Smooth muscle cell (in vitro differentiated cells): ENCODE measurements around the gene MMAB. TPM values are rescaled to one million over a fixed set of nuclear protein-coding genes. Genes with fewer than 3 reads are reported as not detected.

Experiments used
- DNase-seq: peaks from one replicate; lab custom pipeline; 2025; ENCODE audit not compliant: unreplicated experiment; lab: John Stamatoyannopoulos, UW
- H2AFZ ChIP-seq: fragments of 200-600 bp; sonication (generic); 2 replicates; pipeline ENCODE4 v1.6.0; 2016; ENCODE audit warnings: antibody characterized with exemption, low read depth, mild to moderate bottlenecking
- H3F3A ChIP-seq: fragments of 200-600 bp; sonication (generic); 2 replicates; pipeline ENCODE4 v1.6.0; 2017; ENCODE audit warnings: antibody characterized with exemption, low read depth
- H3K27ac ChIP-seq: fragments of 200-600 bp; sonication (generic); 2 replicates; pipeline ENCODE4 v1.5.1; 2016; ENCODE audit warnings: low read depth, mild to moderate bottlenecking
- H3K27me3 ChIP-seq: fragments of 200-600 bp; sonication (generic); 2 replicates; pipeline ENCODE4 v1.6.1; 2016; ENCODE audit warnings: low read depth, mild to moderate bottlenecking
- H3K36me3 ChIP-seq: fragments of 200-600 bp; sonication (generic); 2 replicates; pipeline ENCODE4 v1.5.1; 2016; ENCODE audit warnings: low read depth
- H3K4me1 ChIP-seq: fragments of 200-600 bp; sonication (generic); 2 replicates; pipeline ENCODE4 v1.5.1; 2016; ENCODE audit warnings: low read depth
- H3K4me2 ChIP-seq: fragments of 200-600 bp; sonication (generic); 2 replicates; pipeline ENCODE4 v1.6.0; 2016; ENCODE audit warnings: mild to moderate bottlenecking
- H3K4me3 ChIP-seq: fragments of 200-600 bp; sonication (generic); 2 replicates; pipeline ENCODE4 v1.5.1; 2016; ENCODE audit warnings: mild to moderate bottlenecking
- H3K79me2 ChIP-seq: fragments of 200-600 bp; sonication (generic); 2 replicates; pipeline ENCODE4 v1.6.0; 2016; ENCODE audit warnings: low read depth, mild to moderate bottlenecking
- H3K9ac ChIP-seq: fragments of 200-600 bp; sonication (generic); 2 replicates; pipeline ENCODE4 v1.6.0; 2016; ENCODE audit warnings: low read depth
- H3K9me3 ChIP-seq: fragments of 200-600 bp; sonication (generic); replicated peaks from 2 replicates; pipeline ENCODE4 v1.5.1; 2016; ENCODE audit warnings: low read depth
- H4K20me1 ChIP-seq: fragments of 200-600 bp; sonication (generic); 2 replicates; pipeline ENCODE4 v1.6.0; 2016; ENCODE audit warnings: low read depth
- WGBS: methylation state at CpG from one replicate; pipeline ENCODE4 v1.1.7; 2016; ENCODE audit warnings: low lambda C conversion rate; 5-methylcytosine and 5-hydroxymethylcytosine counted together
- polyA plus RNA-seq: library from polyadenylated mRNA; unstranded; fragments of >200 nt; fragmentation: Nextera tagmentation; extraction: Ambion mirVana; gene quantifications from 2 replicates; pipeline ENCODE4 v1.2.1, GENCODE V29; 2016
- total RNA-seq: library from RNA; depleted of rRNA; stranded (reverse); fragments of >200 nt; gene quantifications from 2 replicates; pipeline ENCODE4 v1.2.3, GENCODE V29; 2014
- TF ChIP-seq, protein P1 (sequence below): fragments of 200-600 bp; sonication (generic); IDR thresholded peaks from 2 replicates; pipeline ENCODE4 v1.5.1; 2017; ENCODE audit warnings: borderline replicate concordance, mild to moderate bottlenecking, antibody characterized with exemption; ENCODE audit not compliant: insufficient read depth, poor library complexity, severe bottlenecking

The MMAB gene
- total and polyA plus RNA-seq, 2 experiments from 2014 or later = 20.2 to 51.7 TPM

DNA sequence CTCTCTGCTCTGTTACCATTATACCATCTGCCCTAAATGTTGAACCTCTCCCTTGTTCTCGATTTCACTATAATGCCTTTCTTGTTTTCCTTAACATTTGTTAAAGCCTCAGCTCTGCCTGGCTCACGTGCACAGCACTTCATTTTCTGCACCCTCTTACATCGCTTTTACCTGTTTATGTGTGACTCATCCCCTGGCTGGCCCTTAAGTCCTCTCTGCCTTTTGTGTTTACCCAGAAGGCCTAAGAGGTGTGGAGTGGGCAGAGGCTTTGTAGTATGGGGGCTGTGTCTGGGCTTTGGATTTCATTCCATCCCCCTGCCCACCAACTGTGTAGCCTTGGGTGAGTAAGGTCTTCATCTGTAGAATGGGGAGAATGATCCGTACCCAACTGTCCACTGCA lies 59.3 kb downstream of the MMAB start:
- Histone ChIP-seq H3K9ac (no peak overlapping the region), H3K4me1 (no peaks in the 10 kb centered on the region), H3K4me2 (no peak overlapping the region), H2AFZ (no peak overlapping the region), H4K20me1 (no peaks in the 10 kb centered on the region), H3K79me2 (no peaks in the 10 kb centered on the region), H3K27ac (no peak overlapping the region), H3F3A (peaks cover 15% of the 10 kb centered on the region), H3K27me3 (no peaks in the 10 kb centered on the region), H3K4me3 (no peak overlapping the region), H3K9me3 (no peaks in the 10 kb centered on the region), H3K36me3 (peaks cover 4% of the 10 kb centered on the region)
- WGBS = 87% methylated on average over 4 of the region's 4 CpGs
- DNase-seq = no peak
- TF ChIP-seq, protein P1, sequence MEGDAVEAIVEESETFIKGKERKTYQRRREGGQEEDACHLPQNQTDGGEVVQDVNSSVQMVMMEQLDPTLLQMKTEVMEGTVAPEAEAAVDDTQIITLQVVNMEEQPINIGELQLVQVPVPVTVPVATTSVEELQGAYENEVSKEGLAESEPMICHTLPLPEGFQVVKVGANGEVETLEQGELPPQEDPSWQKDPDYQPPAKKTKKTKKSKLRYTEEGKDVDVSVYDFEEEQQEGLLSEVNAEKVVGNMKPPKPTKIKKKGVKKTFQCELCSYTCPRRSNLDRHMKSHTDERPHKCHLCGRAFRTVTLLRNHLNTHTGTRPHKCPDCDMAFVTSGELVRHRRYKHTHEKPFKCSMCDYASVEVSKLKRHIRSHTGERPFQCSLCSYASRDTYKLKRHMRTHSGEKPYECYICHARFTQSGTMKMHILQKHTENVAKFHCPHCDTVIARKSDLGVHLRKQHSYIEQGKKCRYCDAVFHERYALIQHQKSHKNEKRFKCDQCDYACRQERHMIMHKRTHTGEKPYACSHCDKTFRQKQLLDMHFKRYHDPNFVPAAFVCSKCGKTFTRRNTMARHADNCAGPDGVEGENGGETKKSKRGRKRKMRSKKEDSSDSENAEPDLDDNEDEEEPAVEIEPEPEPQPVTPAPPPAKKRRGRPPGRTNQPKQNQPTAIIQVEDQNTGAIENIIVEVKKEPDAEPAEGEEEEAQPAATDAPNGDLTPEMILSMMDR = no peak

GRCh38 chr12:109513051-109513450 lies 60.3 kb downstream of the MMAB start:
- no peaks in the 10 kb centered on the region for H3K79me2 ChIP-seq
- no peak overlapping the region for H2AFZ ChIP-seq
- H3K27me3 ChIP-seq = no peaks in the 10 kb centered on the region
- 74% methylated on average over 8 of the region's 8 CpGs for WGBS
- TF ChIP-seq, protein P1 = no peak
- no peaks in the 10 kb centered on the region for H3K4me1 ChIP-seq
- no peaks in the 10 kb centered on the region for H4K20me1 ChIP-seq
- no peak overlapping the region for H3K9ac ChIP-seq
- H3K36me3 ChIP-seq = peaks cover 8% of the 10 kb centered on the region
- DNase-seq = no peak
- H3K9me3 ChIP-seq = no peaks in the 10 kb centered on the region
- no peak overlapping the region for H3K4me3 ChIP-seq
- no peak overlapping the region for H3K4me2 ChIP-seq
- peaks cover 11% of the 10 kb centered on the region for H3F3A ChIP-seq
- no peak overlapping the region for H3K27ac ChIP-seq

GRCh38 chr12:109512608-109513007 lies 60.7 kb downstream of the MMAB start:
- H3K27ac ChIP-seq = no peak overlapping the region
- H3K9me3 ChIP-seq = no peaks in the 10 kb centered on the region
- no peak overlapping the region for H3K4me3 ChIP-seq
- H3K36me3 ChIP-seq = peaks cover 8% of the 10 kb centered on the region
- H3K9ac ChIP-seq = no peak overlapping the region
- H3K79me2 ChIP-seq = no peaks in the 10 kb centered on the region
- DNase-seq = no peak
- peaks cover 6% of the 10 kb centered on the region for H3F3A ChIP-seq
- 94% methylated on average over 1 of the region's 1 CpG for WGBS
- H4K20me1 ChIP-seq = no peaks in the 10 kb centered on the region
- no peak overlapping the region for H3K4me2 ChIP-seq
- H3K27me3 ChIP-seq = no peaks in the 10 kb centered on the region
- H2AFZ ChIP-seq = no peak overlapping the region
- TF ChIP-seq, protein P1 = no peak
- no peaks in the 10 kb centered on the region for H3K4me1 ChIP-seq

- TF ChIP-seq, protein P1 = no peak
- H3K27me3 ChIP-seq = no peaks in the 10 kb centered on the region
- no peak overlapping the region for H2AFZ ChIP-seq
Observed at GRCh38 chr12:109510196-109510595, 63.1 kb downstream of the MMAB start.

More at GRCh38 chr12:109510196-109510595, 63.1 kb downstream of the MMAB start:
- DNase-seq = no peak
- H3K4me2 ChIP-seq = no peak overlapping the region
- H3K36me3 ChIP-seq = peaks cover 15% of the 10 kb centered on the region
- WGBS = 98% methylated on average over 15 of the region's 15 CpGs
- H3K79me2 ChIP-seq = no peaks in the 10 kb centered on the region
- H3K9ac ChIP-seq = no peak overlapping the region
- no peaks in the 10 kb centered on the region for H4K20me1 ChIP-seq
- H3F3A ChIP-seq = no peaks in the 10 kb centered on the region
- no peaks in the 10 kb centered on the region for H3K9me3 ChIP-seq
- H3K27ac ChIP-seq = no peak overlapping the region
- H3K4me1 ChIP-seq = no peaks in the 10 kb centered on the region
- H3K4me3 ChIP-seq = no peak overlapping the region
